HL-60 (cell line): ENCODE measurements around the gene EXOG.

Source experiments
- POLR2AphosphoS5 ChIP-seq: IDR thresholded peaks from 2 replicates; pipeline ENCODE4 v1.6.1; 2012; ENCODE audit warnings: low read depth
- TF ChIP-seq, protein P1 (sequence below): IDR thresholded peaks from one replicate; pipeline ENCODE4 v1.5.1; 2011; ENCODE audit warnings: low read length, control low read depth, inconsistent platforms; ENCODE audit not compliant: insufficient read depth
- TF ChIP-seq, protein P2 (sequence below): IDR thresholded peaks from 2 replicates; pipeline ENCODE4 v1.6.1; 2012; ENCODE audit warnings: low read depth; ENCODE audit not compliant: insufficient replicate concordance

- TF ChIP-seq, protein P1, sequence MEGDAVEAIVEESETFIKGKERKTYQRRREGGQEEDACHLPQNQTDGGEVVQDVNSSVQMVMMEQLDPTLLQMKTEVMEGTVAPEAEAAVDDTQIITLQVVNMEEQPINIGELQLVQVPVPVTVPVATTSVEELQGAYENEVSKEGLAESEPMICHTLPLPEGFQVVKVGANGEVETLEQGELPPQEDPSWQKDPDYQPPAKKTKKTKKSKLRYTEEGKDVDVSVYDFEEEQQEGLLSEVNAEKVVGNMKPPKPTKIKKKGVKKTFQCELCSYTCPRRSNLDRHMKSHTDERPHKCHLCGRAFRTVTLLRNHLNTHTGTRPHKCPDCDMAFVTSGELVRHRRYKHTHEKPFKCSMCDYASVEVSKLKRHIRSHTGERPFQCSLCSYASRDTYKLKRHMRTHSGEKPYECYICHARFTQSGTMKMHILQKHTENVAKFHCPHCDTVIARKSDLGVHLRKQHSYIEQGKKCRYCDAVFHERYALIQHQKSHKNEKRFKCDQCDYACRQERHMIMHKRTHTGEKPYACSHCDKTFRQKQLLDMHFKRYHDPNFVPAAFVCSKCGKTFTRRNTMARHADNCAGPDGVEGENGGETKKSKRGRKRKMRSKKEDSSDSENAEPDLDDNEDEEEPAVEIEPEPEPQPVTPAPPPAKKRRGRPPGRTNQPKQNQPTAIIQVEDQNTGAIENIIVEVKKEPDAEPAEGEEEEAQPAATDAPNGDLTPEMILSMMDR = no peak
- TF ChIP-seq POLR2AphosphoS5 = no peak
- TF ChIP-seq, protein P2, sequence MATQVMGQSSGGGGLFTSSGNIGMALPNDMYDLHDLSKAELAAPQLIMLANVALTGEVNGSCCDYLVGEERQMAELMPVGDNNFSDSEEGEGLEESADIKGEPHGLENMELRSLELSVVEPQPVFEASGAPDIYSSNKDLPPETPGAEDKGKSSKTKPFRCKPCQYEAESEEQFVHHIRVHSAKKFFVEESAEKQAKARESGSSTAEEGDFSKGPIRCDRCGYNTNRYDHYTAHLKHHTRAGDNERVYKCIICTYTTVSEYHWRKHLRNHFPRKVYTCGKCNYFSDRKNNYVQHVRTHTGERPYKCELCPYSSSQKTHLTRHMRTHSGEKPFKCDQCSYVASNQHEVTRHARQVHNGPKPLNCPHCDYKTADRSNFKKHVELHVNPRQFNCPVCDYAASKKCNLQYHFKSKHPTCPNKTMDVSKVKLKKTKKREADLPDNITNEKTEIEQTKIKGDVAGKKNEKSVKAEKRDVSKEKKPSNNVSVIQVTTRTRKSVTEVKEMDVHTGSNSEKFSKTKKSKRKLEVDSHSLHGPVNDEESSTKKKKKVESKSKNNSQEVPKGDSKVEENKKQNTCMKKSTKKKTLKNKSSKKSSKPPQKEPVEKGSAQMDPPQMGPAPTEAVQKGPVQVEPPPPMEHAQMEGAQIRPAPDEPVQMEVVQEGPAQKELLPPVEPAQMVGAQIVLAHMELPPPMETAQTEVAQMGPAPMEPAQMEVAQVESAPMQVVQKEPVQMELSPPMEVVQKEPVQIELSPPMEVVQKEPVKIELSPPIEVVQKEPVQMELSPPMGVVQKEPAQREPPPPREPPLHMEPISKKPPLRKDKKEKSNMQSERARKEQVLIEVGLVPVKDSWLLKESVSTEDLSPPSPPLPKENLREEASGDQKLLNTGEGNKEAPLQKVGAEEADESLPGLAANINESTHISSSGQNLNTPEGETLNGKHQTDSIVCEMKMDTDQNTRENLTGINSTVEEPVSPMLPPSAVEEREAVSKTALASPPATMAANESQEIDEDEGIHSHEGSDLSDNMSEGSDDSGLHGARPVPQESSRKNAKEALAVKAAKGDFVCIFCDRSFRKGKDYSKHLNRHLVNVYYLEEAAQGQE = no peak
Measured at GRCh38 chr3:38551026-38551832, 55.1 kb downstream of the EXOG start.
